Measurements from ENCODE around the gene HRH1. TPM values are rescaled to one million over a fixed set of nuclear protein-coding genes. Genes with fewer than 3 reads are reported as not detected.

Gene HRH1
- total RNA-seq, 1 donor from 2014 or later = not detected

- TF ChIP-seq, protein P1, sequence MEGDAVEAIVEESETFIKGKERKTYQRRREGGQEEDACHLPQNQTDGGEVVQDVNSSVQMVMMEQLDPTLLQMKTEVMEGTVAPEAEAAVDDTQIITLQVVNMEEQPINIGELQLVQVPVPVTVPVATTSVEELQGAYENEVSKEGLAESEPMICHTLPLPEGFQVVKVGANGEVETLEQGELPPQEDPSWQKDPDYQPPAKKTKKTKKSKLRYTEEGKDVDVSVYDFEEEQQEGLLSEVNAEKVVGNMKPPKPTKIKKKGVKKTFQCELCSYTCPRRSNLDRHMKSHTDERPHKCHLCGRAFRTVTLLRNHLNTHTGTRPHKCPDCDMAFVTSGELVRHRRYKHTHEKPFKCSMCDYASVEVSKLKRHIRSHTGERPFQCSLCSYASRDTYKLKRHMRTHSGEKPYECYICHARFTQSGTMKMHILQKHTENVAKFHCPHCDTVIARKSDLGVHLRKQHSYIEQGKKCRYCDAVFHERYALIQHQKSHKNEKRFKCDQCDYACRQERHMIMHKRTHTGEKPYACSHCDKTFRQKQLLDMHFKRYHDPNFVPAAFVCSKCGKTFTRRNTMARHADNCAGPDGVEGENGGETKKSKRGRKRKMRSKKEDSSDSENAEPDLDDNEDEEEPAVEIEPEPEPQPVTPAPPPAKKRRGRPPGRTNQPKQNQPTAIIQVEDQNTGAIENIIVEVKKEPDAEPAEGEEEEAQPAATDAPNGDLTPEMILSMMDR (conservative IDR thresholded peaks at IDR 0.05) = no peak
Measured at GRCh38 chr3:11143476-11143875, 10.8 kb upstream of the HRH1 start.

GRCh38 chr3:11144996-11145395, 9.3 kb upstream of the HRH1 start:
- Mint-ChIP-seq H3K4me3 (no peak overlapping the region), H3K36me3 (ENCODE audit: low read depth) (no peaks in the 10 kb centered on the region), H3K27ac (ENCODE audit: unreplicated experiment) (no peak overlapping the region), H3K9me3 (peaks cover 2% of the 10 kb centered on the region), H3K27me3 (ENCODE audit: low read depth) (peaks cover 33% of the 10 kb centered on the region), H3K4me1 (no peaks in the 10 kb centered on the region)
- no peak for DNase-seq (ENCODE audit: low read depth, low spot score)
- TF ChIP-seq, protein P1 (conservative IDR thresholded peaks at IDR 0.05) = no peak

More at GRCh38 chr3:11143476-11143875, 10.8 kb upstream of the HRH1 start:
- no peak for DNase-seq (ENCODE audit: low read depth, low spot score)
- H3K9me3 Mint-ChIP-seq = peaks cover 2% of the 10 kb centered on the region
- peaks cover 26% of the 10 kb centered on the region for H3K27me3 Mint-ChIP-seq (ENCODE audit: low read depth)
- H3K4me3 Mint-ChIP-seq = no peak overlapping the region
- H3K27ac Mint-ChIP-seq (ENCODE audit: unreplicated experiment) = no peak overlapping the region
- no peaks in the 10 kb centered on the region for H3K36me3 Mint-ChIP-seq (ENCODE audit: low read depth)
- H3K4me1 Mint-ChIP-seq = no peaks in the 10 kb centered on the region

DNA sequence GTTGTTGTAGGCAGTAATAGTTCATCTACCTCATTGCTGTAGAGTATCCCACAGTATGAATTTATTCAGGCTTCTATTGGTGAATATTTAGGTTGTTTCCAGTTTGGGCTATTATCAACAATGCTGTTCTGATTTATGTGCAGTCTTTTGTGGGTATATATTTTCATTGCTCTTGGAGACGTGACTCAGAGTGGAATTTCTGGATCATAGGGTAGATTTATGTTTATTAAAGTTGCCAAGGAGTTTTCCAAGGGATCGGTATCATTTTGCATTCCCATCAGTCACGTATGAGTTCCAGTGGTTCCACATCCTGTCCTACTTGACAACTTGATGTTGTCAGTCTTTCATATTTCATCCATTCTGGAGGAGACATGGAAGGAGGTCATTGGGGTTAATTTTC, 8.4 kb upstream of the HRH1 start:
- TF ChIP-seq, protein P1 (conservative IDR thresholded peaks at IDR 0.05) = no peak
- H3K36me3 Mint-ChIP-seq (ENCODE audit: low read depth) = no peaks in the 10 kb centered on the region

DNA sequence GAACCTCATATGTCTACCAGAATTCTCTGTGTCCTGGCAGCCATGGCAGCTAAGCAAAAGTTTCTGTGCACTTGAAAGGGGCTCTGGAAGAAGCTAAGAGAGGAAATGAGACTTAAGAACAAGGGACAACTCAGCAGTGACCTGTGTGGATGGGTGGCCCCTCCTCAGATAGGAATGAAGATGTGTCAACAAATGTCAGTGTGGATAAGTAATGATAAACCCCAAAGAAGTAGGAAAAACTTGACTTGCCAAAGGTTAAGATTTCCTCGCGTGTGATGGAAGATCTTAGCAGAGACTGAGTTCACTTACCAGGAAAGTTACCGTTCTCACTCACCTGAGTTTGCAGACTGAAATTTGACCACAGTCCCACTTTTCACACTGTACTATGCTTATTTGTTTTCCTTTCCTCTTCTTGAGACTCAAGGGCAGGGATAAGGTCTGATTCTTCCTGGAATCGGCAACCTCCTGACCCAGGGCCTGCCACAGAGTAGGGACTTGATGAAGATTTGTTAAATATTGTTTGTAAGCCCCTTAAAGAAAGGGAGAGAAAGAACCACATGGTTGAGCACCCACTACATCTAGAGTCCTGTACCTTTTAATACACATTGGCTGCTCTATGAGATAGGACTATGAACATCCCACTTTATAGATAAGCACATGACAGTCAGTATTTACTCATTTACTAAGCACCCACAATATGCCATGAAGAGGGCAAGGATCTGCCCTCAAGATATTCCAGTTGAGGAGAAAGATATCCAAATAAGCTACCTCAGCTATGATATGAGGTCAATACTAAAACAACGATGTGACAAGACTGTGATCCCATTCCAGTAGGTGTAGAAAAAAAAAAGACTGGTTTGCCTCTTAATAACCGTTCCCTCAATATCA, 7.3 kb upstream of the HRH1 start:
- H3K36me3 Mint-ChIP-seq (ENCODE audit: low read depth) = no peaks in the 10 kb centered on the region
- H3K9me3 Mint-ChIP-seq = peaks cover 2% of the 10 kb centered on the region
- H3K27me3 Mint-ChIP-seq (ENCODE audit: low read depth) = peaks cover 53% of the 10 kb centered on the region
- no peaks in the 10 kb centered on the region for H3K4me1 Mint-ChIP-seq
- H3K4me3 Mint-ChIP-seq = no peak overlapping the region
- no peak for DNase-seq (ENCODE audit: low read depth, low spot score)
- TF ChIP-seq, protein P1 (conservative IDR thresholded peaks at IDR 0.05) = no peak
- H3K27ac Mint-ChIP-seq (ENCODE audit: unreplicated experiment) = no peak overlapping the region

More for the DNA sequence above, 8.4 kb upstream of the HRH1 start:
- Mint-ChIP-seq H3K4me1 (no peaks in the 10 kb centered on the region), H3K4me3 (no peak overlapping the region), H3K27me3 (ENCODE audit: low read depth) (peaks cover 42% of the 10 kb centered on the region), H3K27ac (ENCODE audit: unreplicated experiment) (no peak overlapping the region), H3K9me3 (peaks cover 2% of the 10 kb centered on the region)
- DNase-seq (ENCODE audit: low read depth, low spot score) = no peak

DNA sequence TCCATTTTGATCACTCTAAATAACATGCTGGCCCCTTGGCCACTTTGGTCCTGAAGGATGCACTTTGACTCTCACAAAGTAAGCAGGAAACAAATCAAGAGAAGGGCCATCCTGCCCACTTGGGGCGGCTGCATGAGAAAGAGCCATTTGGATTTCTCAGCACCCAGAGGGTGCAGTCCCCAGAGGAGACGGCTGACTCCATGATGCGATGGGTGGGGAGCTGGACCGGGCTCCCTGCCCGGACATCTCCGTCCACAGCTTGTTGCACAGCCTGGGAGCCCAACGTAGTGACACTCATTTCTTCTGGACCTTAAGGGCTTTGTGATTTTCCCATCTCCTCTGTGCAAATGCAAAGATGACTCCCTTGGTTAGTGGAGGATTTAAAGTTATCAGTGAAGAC, 4.0 kb upstream of the HRH1 start:
- H3K27me3 Mint-ChIP-seq (ENCODE audit: low read depth) = peaks cover 81% of the 10 kb centered on the region
- no peaks in the 10 kb centered on the region for H3K9me3 Mint-ChIP-seq
- H3K4me1 Mint-ChIP-seq = peaks cover 9% of the 10 kb centered on the region
- H3K36me3 Mint-ChIP-seq (ENCODE audit: low read depth) = no peaks in the 10 kb centered on the region
- TF ChIP-seq, protein P1 (conservative IDR thresholded peaks at IDR 0.05) = no peak
- no peak for DNase-seq (ENCODE audit: low read depth, low spot score)
- no peak overlapping the region for H3K27ac Mint-ChIP-seq (ENCODE audit: unreplicated experiment)
- H3K4me3 Mint-ChIP-seq = no peak overlapping the region
